IMR-90 (cell line): Measurements from ENCODE around the gene ARHGEF2. TPM values are rescaled to one million over a fixed set of nuclear protein-coding genes. Genes with fewer than 3 reads are reported as not detected.

Experiments
- ATAC-seq: fragments of 200-7000 bp; cut with Tn5 transposase; 2 replicates; pipeline ENCODE4 v1.9.1; 2020; ENCODE audit warnings: low read depth, mild to moderate bottlenecking, moderate library complexity
- BruUV-seq: library from RNA; stranded (reverse); fragments of 400-500 nt; replicated peaks from 2 replicates; lab custom pipeline; 2021; lab: Mats Ljungman, UMichigan
- CTCF ChIA-PET: fragments of 300-600 bp; formaldehyde crosslinking; extraction: SDS; loops from one replicate; lab custom pipeline; 2021; ENCODE audit warnings: antibody characterized with exemption; lab: Yijun Ruan, JAX
- POLR2A ChIA-PET: fragments of 300-600 bp; sonication (Branson Sonifier 250); formaldehyde crosslinking; loops from one replicate; lab custom pipeline; 2022; ENCODE audit warnings: antibody characterized with exemption; ENCODE audit not compliant: unreplicated experiment; lab: Charles Lee
- DNase-seq: peaks from one replicate; pipeline ENCODE4 v3.0.0; 2013
- H2AFZ ChIP-seq: replicated peaks from 2 replicates; pipeline ENCODE3; 2013; ENCODE audit warnings: low read length, mild to moderate bottlenecking; ENCODE audit not compliant: poor library complexity
- H2AK5ac ChIP-seq: 2 replicates; pipeline ENCODE4 v1.6.1; 2013; ENCODE audit warnings: low read depth, low read length, inconsistent platforms
- H2AK9ac ChIP-seq: replicated peaks from 2 replicates; pipeline ENCODE3; 2013; ENCODE audit warnings: mild to moderate bottlenecking, low read depth, low read length, moderate library complexity; ENCODE audit not compliant: poor library complexity
- H2BK120ac ChIP-seq: 2 replicates; pipeline ENCODE4 v1.6.1; 2013; ENCODE audit warnings: low read depth, low read length, inconsistent platforms
- H2BK15ac ChIP-seq: 3 replicates; pipeline ENCODE4 v1.6.1; 2013; ENCODE audit warnings: low read depth, low read length, inconsistent platforms
- H2BK20ac ChIP-seq: 2 replicates; pipeline ENCODE4 v1.6.1; 2013; ENCODE audit warnings: low read depth, mild to moderate bottlenecking, inconsistent platforms, low read length, moderate library complexity
- H2BK5ac ChIP-seq: 2 replicates; pipeline ENCODE4 v1.6.1; 2013; ENCODE audit warnings: mild to moderate bottlenecking, low read depth, low read length, inconsistent platforms; ENCODE audit not compliant: poor library complexity, severe bottlenecking
- H3K14ac ChIP-seq: replicated peaks from 2 replicates; pipeline ENCODE4 v1.6.1; 2013; ENCODE audit warnings: low read depth, low read length, inconsistent platforms
- H3K18ac ChIP-seq: 2 replicates; pipeline ENCODE4 v1.6.1; 2013; ENCODE audit warnings: low read depth, low read length, control low read depth
- H3K23ac ChIP-seq: 2 replicates; pipeline ENCODE4 v1.6.1; 2013; ENCODE audit warnings: low read depth, low read length, inconsistent platforms
- H3K27ac ChIP-seq: 2 replicates; pipeline ENCODE4 v1.5.1; 2013; ENCODE audit warnings: mild to moderate bottlenecking, control low read depth, low read length; ENCODE audit not compliant: insufficient read depth
- H3K27me3 ChIP-seq: 2 replicates; pipeline ENCODE4 v1.6.1; 2013; ENCODE audit warnings: low read length; ENCODE audit not compliant: control insufficient read depth, insufficient read depth
- H3K36me3 ChIP-seq: 2 replicates; pipeline ENCODE4 v1.6.1; 2013; ENCODE audit warnings: low read length, mixed read lengths; ENCODE audit not compliant: control insufficient read depth, insufficient read depth
- H3K4ac ChIP-seq: 2 replicates; pipeline ENCODE4 v1.6.1; 2013; ENCODE audit warnings: low read depth, low read length, inconsistent platforms
- H3K4me1 ChIP-seq: 2 replicates; pipeline ENCODE4 v1.6.1; 2013; ENCODE audit warnings: low read length, mixed read lengths; ENCODE audit not compliant: control insufficient read depth, insufficient read depth
- H3K4me2 ChIP-seq: 2 replicates; pipeline ENCODE4 v1.6.1; 2013; ENCODE audit warnings: low read depth, mild to moderate bottlenecking, control low read depth, low read length, moderate library complexity
- H3K4me3 ChIP-seq: 2 replicates; pipeline ENCODE4 v1.5.1; 2013; ENCODE audit warnings: low read depth, mild to moderate bottlenecking, control low read depth, low read length, moderate library complexity; ENCODE audit not compliant: insufficient read depth
- H3K56ac ChIP-seq: 2 replicates; pipeline ENCODE4 v1.6.1; 2013; ENCODE audit warnings: low read length, inconsistent platforms; ENCODE audit not compliant: insufficient read depth; ENCODE audit errors: extremely low read depth
- H3K79me1 ChIP-seq, 2 experiments: 2 replicates each; pipeline ENCODE4 v1.6.1; 2013; ENCODE audit warnings: low read length in 2 of 2, inconsistent platforms in 1 of 2, low read depth in 1 of 2
- H3K9ac ChIP-seq: 2 replicates; pipeline ENCODE4 v1.6.1; 2013; ENCODE audit warnings: low read depth, low read length, control low read depth
- H3K9me1 ChIP-seq: 2 replicates; pipeline ENCODE4 v1.6.1; 2013; ENCODE audit warnings: low read length, inconsistent platforms; ENCODE audit not compliant: insufficient read depth
- H3K9me3 ChIP-seq: 2 replicates; pipeline ENCODE4 v1.6.1; 2013; ENCODE audit warnings: low read length; ENCODE audit not compliant: control insufficient read depth, insufficient read depth
- H4K20me1 ChIP-seq: 2 replicates; pipeline ENCODE4 v1.6.1; 2013; ENCODE audit warnings: low read length, inconsistent platforms; ENCODE audit not compliant: insufficient read depth
- H4K5ac ChIP-seq: 2 replicates; pipeline ENCODE4 v1.6.1; 2013; ENCODE audit warnings: mild to moderate bottlenecking, low read depth, low read length, control low read depth
- H4K8ac ChIP-seq, 2 experiments: 2 replicates each; pipeline ENCODE4 v1.6.1; 2013; ENCODE audit warnings: low read depth in 2 of 2, low read length in 2 of 2, control low read depth in 1 of 2, inconsistent platforms in 1 of 2
- H4K91ac ChIP-seq: 2 replicates; pipeline ENCODE4 v1.6.1; 2013; ENCODE audit warnings: low read depth, low read length, inconsistent platforms; ENCODE audit not compliant: insufficient read depth
- CHD1 ChIP-seq: IDR thresholded peaks from 2 replicates; pipeline ENCODE4 v1.6.1; 2012; ENCODE audit warnings: low read depth, low read length, improper control_type of control experiment
- MAZ ChIP-seq: IDR thresholded peaks from 2 replicates; pipeline ENCODE4 v1.6.1; 2012; ENCODE audit warnings: low read depth, mild to moderate bottlenecking, low read length, improper control_type of control experiment, moderate library complexity, borderline replicate concordance
- WGBS, 2 experiments: methylation state at CpG; one replicate each; pipeline versions ENCODE4 v1.1.5 to v1.1.7; 2013; ENCODE audit warnings: missing lambda C conversion rate in 2 of 2; ENCODE audit not compliant: insufficient read length in 1 of 2; ENCODE audit errors: extremely low coverage in 2 of 2; 5-methylcytosine and 5-hydroxymethylcytosine counted together
- dilution Hi-C: fragments of 300-500 bp; cut with HindIII; formaldehyde crosslinking; loops from one replicate; pipeline ENCODE4 v1.14.3; 2018; ENCODE audit warnings: low sequenced_read_pairs; ENCODE audit not compliant: unreplicated experiment
- in situ Hi-C: fragments of 300-500 bp; cut with MboI; formaldehyde crosslinking; loops from 3 replicates; pipeline ENCODE4 v1.14.3; 2019; ENCODE audit warnings: low sequenced_read_pairs, inconsistent platforms, mixed read lengths
- intact Hi-C: fragments of 100-400 bp; cut with micrococcal nuclease; formaldehyde crosslinking; loops from 2 replicates; pipeline ENCODE4 v1.10.0; 2022
- polyA plus RNA-seq, 3 experiments: library from polyadenylated mRNA; depleted of rRNA; stranded (reverse); fragments of >200 nt; gene quantifications; 2 replicates each; pipeline ENCODE4 v1.2.3, GENCODE V29; 2012; ENCODE audit warnings: low replicate concordance in 1 of 3
- total RNA-seq: library from RNA; depleted of rRNA; stranded (reverse); fragments of >200 nt; gene quantifications from 2 replicates; pipeline ENCODE4 v1.2.3, GENCODE V29; 2012

The ARHGEF2 gene
- total and polyA plus RNA-seq, 2 of the 4 experiments (the other 2 are of a cell fraction), result 91.8 to 117 TPM

GRCh38 chr1:155996166-155996565, 17.8 kb upstream of the ARHGEF2 start:
- WGBS, 2 experiments, result no CpG with 5 or more reads among the region's 2 CpGs
- ChIA-PET CTCF (interaction anchor here (1.2 kb wide), 1 partner anchor 70 kb away, joined by 5 read pairs; no protein-coding TSS in a partner anchor), POLR2A (no interaction called here)
- Histone ChIP-seq H3K56ac (no peak overlapping the region), H2AK9ac (no peak overlapping the region), H4K8ac (no peak overlapping the region), H2BK120ac (no peak overlapping the region), H3K9me1 (no peaks in the 10 kb centered on the region), H3K9me3 (no peaks in the 10 kb centered on the region), H2BK20ac (no peak overlapping the region), H2BK5ac (no peak overlapping the region), H3K18ac (no peak overlapping the region), H3K23ac (no peak overlapping the region), H4K20me1 (no peaks in the 10 kb centered on the region), H3K36me3 (no peaks in the 10 kb centered on the region), H3K27ac (no peak overlapping the region), H4K91ac (no peak overlapping the region), H2AFZ (no peak overlapping the region), H4K5ac (no peak overlapping the region), H2BK15ac (no peak overlapping the region), H3K4me1 (no peaks in the 10 kb centered on the region), H2AK5ac (no peak overlapping the region), H3K4me2 (no peak overlapping the region), H3K4ac (no peak overlapping the region), H3K4me3 (no peak overlapping the region), H3K27me3 (no peaks in the 10 kb centered on the region), H3K79me1 (no peaks in the 10 kb centered on the region), H3K14ac (no peak overlapping the region), H3K9ac (no peak overlapping the region)
- intact Hi-C loops (no loop called here), dilution Hi-C loops (no loop called here), in situ Hi-C loops (no loop called here)
- ATAC-seq, result no peak
- no TSS peak for BruUV-seq
- TF ChIP-seq MAZ (no peak), CHD1 (no peak)
- DNase-seq, result no peak
